Stimulated activated CD4-positive, alpha-beta T cell treated with anti-CD3 and anti-CD28 coated beads, TNF-alpha, amount 100 ng/mL, for 4 hours (primary cell): ENCODE measurements around the gene ANGPTL5.
"Not testable (repeated sequence)": the region's sequence is repeated elsewhere in the genome, so short reads cannot be mapped to it uniquely, and the experiment has no call there.

Experiments
- DNase-seq, 3 experiments: peaks; one replicate each; pipeline ENCODE4 v3.0.0-alpha.2; 2020; ENCODE audit warnings: low read depth in 3 of 3

Gene ANGPTL5

DNA sequence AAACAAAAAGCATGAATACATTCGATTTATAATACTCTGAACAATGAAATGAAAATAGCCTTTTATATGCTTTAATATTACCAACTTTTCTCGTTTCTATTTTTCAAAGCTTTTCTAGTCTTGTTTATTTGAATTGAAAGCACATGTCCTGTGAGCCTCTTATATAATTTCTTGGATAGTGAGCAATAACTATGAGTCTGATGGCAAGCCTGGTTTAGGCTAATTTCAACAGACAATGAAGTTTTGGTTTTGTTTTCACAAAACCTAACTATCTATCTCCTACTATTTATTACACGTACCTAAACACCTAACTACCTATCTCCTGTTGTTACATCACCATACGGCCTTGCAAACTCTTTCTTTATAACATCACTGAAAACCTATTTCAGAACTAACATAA lies 30.7 kb downstream of the ANGPTL5 start:
- DNase-seq = no peak

DNA sequence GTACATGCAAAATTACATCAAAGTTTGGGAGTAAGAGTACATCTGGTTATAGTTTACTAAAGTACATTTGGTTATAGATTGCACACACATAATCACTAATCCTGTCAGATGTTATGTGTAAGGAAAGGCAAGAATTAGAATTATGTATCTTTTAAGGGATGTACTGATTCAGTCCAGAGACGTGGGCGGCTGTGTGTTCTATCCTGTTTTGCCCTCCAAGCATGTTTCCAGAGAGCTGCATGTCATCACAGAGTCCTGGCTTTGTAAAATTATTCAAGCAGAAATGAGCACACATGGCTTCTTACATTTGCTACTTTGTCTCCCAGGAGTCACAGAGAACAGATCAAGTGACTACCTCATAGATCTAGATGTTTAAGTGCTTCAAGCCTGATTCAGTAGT lies 34.7 kb downstream of the ANGPTL5 start:
- DNase-seq = no peak

DNA sequence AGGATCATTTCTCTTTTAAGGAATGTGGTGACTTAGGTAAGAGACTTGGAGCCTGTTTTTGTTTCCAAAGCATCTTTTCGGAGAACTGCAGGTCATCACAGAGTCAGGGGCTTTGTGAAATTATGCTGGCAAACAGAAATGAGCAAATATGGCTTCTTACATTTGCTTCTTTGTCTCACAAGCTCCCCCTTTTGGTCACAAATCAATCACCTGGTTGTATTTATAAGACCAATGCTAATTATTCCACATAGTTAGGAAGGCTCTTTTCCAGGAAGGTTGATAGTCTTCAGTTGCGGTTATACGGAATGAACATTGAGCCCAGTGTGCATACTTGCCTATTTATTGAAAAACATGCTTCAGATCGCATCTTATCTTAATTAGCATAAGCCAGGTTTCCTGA lies 36.1 kb downstream of the ANGPTL5 start:
- DNase-seq = no peak

DNA sequence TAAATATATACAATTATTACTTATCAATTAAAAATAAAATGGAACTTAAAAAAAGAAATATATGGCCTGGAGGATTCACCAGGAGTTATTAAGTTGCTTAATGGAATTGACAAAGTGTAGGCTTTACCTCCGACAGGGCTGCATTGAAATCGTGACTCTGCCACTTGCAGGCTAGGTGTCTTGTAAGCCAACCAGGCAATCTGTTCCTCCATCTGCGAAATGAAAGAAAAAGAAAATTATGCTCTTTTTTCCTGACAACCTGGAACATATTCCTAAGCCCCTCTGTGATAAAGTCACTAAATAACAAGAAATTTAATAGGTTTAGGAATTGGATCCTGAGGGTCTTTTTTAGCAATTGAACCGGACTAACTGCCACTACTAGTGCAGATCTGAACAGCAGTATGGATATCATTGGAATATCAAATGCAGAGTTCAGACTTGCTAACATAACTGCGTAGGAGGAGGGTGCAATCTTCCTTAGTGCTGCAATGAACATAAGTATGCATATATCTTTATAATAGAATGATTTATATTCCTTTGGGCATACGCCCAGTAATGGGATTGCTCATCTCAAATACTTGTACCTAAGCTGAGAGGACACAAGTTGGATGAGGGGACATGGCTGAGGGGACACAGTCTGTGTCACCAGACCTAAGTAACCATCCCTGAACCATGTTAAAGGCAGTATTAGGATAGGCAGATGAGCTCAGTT lies 44.0 kb downstream of the ANGPTL5 start:
- DNase-seq = no peak

DNA sequence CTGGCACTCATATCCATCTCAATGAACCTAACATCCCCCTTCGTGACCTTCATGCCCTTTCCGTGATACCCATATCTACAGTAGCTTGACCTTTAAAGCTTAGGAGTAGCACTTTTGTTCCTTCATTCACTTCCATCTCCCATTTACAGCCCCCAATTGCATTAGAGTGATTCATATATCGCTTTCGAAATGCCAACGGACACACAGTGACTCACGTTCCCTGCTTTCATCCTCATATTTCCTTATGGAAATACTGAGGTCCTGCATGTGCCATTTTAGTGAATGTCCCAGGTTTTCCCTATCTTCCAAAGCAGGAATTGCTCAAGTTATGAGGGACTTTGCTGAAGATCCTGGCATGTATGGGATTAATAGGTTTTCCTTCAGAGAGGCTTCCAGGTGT lies 45.8 kb downstream of the ANGPTL5 start:
- DNase-seq = no peak

DNA sequence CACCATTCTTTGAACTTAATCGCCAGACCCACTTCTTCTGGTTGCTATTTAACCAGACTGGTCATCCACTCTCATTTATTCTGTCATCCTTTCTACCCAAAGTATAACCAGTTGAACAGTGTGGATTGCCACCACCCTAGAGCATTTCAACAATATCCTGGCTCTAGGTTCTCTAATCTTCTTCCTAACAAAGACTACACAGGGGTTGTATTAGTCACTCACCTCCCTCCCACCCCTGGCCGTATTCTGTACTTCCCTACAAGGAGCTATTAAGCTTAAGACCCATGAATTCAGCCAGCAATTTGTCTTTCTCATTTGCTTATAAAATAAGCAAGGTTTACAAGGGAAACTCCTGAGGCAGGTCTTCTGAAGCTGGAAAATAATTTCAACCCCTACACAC lies 48.4 kb downstream of the ANGPTL5 start:
- no peak for DNase-seq

DNA sequence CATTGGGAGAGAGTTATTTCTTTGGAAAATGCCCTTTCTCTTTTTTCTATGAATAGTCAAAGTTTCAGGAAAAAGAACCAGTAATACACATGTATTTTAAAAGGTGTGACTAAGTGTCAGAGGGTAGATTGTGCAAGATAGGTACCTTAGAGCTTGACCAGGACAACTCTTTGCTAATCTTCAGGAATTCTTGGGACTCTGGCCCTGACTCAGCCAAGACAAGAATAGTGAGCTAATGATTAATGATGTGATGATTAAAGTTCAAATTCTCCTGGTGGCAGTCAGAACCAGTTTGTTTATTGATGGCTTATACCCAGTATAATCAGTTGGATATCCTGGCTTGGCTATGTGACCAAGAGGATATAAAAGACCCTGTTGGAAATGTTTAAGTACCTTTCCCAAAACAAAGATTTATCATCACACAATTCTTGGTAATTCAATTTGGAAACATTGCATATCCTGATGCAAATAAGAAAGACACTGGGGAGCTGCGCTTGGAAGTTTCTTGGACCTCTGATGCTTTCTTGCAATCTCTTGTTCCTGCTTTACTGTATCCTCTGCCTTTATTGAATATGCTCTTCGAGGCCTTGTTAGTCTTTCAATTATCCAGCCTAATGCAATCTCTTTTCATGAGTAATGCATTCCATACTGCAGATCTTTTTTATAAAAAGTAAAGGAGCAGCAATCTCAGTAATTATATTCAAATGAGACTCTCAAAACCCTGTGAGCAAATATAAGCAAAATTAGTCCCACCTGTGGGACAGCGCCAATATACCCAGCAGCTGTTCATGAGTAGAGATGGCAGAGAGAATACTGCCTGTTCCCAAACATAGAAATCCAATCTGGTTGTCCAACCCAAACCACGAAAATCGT lies 49.5 kb downstream of the ANGPTL5 start:
- no peak for DNase-seq

DNA sequence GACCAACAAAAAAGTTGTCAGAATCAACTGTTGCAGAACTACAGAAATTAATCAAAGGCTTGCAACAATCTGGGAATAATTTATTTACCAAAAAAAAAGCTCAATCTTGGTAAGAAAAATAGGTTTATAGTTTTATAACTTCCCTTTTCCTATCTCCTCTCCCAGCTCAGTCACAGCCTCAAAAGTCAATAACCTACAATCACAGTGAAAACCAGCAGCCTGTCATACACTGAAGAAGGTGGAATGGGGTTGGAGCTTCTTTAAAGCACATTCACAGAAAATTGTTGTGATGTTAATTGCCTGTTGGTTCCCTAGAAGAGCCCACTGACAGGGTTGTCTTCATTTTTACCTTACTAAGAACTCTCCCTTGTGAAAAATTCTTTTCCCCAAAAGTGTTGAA lies 52.2 kb downstream of the ANGPTL5 start:
- no peak for DNase-seq

DNA sequence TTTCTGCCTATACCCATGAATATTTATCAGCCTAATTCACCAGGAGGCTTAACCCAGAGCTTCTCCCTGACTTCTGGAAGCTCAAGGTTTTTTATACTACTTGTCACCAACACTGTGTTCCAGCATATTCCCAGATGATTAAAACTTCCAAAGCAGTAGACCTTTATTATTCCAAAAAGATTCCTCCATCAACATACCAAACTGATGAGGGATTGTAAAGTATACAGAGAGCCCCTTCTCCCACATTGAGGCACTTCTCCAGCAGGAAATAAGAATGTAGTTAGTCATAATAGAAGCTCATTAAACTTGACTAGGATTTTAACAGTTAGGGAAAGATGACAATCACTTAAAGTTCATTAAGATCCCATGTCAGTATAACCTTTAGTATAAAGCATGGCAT lies 53.0 kb downstream of the ANGPTL5 start:
- DNase-seq = no peak

DNA sequence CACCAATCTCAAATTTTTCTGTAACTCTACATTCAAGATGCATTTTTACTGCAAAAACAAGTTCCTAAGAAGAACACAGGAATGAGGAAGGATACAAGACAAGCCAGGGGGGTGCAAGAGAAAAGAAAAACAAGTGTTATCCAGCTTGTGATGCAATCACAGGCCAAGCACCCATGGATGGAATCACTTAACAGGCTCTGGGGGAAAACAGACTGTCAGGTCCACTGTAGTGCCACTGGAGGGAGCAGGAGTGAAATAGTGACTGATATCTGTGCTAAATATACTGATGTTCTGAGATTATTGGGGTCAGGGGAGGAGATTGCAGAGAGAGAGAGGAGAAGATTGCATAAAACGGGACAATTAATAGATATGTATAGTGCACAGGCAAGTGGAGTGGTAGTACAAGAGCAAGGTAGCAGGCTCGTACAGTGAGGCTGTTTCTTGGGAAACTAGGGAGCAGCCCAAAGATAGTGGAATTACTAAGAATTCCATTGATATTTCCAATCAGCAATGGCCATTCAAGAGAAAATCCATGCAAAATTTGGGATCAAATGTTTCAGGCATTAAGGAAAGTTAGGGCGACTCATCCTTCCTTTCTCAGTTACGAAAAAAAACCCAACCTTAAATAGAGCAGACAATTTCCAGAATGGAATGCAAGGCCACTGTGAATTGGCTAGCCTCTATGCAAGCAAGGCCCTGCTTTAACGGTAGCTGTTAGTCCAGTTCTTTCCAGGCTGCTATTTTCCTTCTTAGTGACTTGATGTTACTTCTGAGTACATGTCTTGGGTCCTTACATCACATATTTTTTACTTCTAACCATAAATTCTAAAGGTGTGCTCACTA lies 53.7 kb downstream of the ANGPTL5 start:
- no peak for DNase-seq

DNA sequence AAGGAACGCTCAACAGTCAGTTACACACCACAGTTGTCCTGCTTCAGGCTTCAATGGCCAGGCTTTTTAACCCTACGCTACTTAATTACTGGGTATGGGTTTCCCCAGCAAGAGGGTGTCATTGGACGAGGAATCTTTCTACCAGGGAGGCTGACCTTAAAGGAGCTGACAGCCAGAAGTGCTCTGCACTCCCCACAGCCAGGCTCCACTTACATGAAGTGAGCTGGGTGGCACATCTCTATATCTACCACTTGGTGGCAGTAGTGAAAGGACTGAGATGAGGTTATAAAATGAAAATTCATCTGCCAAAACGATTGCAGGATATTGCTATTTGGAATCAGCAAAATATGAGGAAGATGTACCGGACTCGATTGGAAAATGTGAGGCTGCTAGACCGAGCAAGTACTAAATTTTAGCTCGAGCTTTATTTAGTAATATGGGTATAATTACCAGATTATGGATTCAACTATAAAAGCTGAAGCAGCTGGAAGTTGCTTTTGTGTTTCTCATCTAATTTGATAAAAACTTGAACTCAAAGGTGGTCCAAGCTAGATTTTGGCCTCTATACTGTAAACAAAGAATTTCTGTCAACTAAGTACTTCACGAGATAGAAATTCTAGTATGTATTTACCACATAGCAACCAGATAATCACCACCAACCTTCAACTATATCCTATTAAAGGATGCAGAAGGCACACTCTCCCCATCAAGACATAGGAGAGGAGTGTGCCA lies 55.5 kb downstream of the ANGPTL5 start:
- no peak for DNase-seq

DNA sequence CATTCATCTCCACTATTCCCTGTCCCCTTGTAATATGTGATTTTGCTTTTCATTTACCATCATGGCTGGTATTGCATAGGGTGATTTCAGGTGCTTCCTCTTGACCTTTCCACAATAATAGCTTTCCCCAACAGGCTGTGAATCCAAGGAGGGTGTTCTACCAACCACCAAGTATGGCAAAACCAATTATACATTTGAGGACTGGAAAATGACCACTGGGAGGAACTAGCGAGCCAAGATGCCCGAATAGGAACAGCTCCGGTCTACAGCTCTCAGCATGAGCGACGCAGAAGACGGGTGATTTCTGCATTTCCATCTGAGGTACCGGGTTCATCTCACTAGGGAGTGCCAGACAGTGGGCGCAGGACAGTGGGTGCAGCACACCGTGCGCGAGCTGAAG lies 64.1 kb downstream of the ANGPTL5 start:
- DNase-seq = not testable (repeated sequence)

DNA sequence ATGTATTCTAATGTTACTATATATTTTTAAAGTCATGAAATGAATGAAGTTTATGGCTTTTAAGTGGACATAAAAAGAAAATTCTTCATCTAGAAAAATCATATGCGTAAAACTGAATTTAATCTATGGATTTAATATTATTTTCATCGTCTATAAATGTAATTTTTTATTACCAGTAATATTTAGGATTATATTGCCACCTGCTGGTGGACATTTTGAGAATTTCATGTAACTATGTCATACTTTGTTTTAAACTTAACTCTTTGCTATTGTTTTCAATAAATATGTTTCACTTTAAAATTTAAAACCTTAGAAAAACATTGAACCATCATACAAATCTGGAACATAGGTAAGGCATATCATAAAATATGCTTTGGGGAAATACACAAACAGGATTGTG lies 68.1 kb downstream of the ANGPTL5 start:
- no peak for DNase-seq

DNA sequence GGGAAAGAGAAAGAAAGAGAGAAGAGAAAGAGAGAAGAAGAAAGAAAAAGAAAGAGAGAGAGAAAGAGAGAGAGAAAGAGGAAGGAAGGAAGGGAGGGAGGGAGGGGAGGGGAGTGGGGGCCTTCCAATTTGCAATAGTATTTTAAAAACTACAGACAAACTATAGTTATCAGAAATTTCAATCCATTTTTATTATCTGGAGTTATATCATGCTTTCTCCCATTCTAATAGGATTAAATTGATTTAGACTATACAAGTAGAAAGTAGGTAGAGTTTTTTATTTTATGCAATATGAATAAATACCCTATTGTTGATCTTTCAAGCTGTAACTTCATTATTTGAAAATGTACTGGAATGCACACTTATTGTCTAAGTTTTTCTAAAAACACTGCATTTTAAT lies 71.7 kb downstream of the ANGPTL5 start:
- no peak for DNase-seq

DNA sequence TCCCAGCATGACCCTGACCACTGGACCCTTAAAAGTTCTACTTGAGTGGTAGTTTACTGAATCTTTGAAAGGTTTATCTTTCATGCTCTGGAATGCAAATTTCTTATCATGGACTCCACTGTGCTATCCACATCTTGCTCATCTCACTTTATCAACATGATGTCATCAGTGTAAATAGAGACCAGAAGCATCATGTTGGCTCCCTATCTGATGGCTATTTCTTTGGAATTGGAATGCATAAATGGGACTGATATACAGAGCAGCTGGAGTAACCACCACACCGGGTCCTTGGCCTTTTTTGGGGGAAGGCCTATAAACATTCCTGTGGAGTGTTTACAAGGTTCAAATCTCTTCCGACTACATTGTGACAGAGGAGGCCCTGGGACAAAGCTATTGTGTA lies 75.6 kb downstream of the ANGPTL5 start:
- no peak for DNase-seq
